ENCODE measurements around the gene PHKB. TPM values are rescaled to one million over a fixed set of nuclear protein-coding genes. Genes with fewer than 3 reads are reported as not detected.

The PHKB gene
- total and polyA plus RNA-seq, 2 of the 8 experiments (the other 6 are each of a cell fraction or from before 2014, with no cell fraction given) = 18.6 to 38.3 TPM

DNA sequence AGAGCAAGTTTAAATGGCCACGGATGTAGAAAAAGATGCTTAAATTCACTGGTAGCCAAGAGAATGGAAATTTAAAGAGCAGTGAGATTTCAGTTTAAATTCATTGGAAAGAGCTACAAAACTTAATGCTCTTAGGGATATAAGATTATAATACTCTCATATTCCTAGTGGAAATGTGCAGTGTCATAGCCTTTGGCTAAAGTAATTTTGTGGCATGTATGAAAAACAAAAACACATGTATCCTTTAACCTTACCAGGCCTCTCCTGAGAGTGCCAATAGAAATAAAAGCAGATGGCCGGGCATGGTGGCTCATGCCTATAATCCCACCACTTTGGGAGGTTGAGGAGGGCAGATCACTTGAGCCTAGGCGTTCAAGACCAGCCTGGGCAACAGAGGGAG is 289.2 kb downstream of the PHKB start (continued):
- TF ChIP-seq, protein P1, sequence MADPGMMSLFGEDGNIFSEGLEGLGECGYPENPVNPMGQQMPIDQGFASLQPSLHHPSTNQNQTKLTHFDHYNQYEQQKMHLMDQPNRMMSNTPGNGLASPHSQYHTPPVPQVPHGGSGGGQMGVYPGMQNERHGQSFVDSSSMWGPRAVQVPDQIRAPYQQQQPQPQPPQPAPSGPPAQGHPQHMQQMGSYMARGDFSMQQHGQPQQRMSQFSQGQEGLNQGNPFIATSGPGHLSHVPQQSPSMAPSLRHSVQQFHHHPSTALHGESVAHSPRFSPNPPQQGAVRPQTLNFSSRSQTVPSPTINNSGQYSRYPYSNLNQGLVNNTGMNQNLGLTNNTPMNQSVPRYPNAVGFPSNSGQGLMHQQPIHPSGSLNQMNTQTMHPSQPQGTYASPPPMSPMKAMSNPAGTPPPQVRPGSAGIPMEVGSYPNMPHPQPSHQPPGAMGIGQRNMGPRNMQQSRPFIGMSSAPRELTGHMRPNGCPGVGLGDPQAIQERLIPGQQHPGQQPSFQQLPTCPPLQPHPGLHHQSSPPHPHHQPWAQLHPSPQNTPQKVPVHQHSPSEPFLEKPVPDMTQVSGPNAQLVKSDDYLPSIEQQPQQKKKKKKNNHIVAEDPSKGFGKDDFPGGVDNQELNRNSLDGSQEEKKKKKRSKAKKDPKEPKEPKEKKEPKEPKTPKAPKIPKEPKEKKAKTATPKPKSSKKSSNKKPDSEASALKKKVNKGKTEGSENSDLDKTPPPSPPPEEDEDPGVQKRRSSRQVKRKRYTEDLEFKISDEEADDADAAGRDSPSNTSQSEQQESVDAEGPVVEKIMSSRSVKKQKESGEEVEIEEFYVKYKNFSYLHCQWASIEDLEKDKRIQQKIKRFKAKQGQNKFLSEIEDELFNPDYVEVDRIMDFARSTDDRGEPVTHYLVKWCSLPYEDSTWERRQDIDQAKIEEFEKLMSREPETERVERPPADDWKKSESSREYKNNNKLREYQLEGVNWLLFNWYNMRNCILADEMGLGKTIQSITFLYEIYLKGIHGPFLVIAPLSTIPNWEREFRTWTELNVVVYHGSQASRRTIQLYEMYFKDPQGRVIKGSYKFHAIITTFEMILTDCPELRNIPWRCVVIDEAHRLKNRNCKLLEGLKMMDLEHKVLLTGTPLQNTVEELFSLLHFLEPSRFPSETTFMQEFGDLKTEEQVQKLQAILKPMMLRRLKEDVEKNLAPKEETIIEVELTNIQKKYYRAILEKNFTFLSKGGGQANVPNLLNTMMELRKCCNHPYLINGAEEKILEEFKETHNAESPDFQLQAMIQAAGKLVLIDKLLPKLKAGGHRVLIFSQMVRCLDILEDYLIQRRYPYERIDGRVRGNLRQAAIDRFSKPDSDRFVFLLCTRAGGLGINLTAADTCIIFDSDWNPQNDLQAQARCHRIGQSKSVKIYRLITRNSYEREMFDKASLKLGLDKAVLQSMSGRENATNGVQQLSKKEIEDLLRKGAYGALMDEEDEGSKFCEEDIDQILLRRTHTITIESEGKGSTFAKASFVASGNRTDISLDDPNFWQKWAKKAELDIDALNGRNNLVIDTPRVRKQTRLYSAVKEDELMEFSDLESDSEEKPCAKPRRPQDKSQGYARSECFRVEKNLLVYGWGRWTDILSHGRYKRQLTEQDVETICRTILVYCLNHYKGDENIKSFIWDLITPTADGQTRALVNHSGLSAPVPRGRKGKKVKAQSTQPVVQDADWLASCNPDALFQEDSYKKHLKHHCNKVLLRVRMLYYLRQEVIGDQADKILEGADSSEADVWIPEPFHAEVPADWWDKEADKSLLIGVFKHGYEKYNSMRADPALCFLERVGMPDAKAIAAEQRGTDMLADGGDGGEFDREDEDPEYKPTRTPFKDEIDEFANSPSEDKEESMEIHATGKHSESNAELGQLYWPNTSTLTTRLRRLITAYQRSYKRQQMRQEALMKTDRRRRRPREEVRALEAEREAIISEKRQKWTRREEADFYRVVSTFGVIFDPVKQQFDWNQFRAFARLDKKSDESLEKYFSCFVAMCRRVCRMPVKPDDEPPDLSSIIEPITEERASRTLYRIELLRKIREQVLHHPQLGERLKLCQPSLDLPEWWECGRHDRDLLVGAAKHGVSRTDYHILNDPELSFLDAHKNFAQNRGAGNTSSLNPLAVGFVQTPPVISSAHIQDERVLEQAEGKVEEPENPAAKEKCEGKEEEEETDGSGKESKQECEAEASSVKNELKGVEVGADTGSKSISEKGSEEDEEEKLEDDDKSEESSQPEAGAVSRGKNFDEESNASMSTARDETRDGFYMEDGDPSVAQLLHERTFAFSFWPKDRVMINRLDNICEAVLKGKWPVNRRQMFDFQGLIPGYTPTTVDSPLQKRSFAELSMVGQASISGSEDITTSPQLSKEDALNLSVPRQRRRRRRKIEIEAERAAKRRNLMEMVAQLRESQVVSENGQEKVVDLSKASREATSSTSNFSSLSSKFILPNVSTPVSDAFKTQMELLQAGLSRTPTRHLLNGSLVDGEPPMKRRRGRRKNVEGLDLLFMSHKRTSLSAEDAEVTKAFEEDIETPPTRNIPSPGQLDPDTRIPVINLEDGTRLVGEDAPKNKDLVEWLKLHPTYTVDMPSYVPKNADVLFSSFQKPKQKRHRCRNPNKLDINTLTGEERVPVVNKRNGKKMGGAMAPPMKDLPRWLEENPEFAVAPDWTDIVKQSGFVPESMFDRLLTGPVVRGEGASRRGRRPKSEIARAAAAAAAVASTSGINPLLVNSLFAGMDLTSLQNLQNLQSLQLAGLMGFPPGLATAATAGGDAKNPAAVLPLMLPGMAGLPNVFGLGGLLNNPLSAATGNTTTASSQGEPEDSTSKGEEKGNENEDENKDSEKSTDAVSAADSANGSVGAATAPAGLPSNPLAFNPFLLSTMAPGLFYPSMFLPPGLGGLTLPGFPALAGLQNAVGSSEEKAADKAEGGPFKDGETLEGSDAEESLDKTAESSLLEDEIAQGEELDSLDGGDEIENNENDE (IDR thresholded peaks at IDR 0.05; ENCODE audit: insufficient replicate concordance, low read length) = no peak
- TF ChIP-seq TAF1 (IDR thresholded peaks at IDR 0.05; ENCODE audit: low read depth, low read length) (no peak), BACH1 (IDR thresholded peaks at IDR 0.05; ENCODE audit: low read length) (no peak)

Data from H1 (cell line).